IPS-NIHi11 (cell line): ENCODE measurements around the gene IRF2BP2.
A peak's percentile ranks its signal among the peaks of the same experiment; 100 is the strongest.

Source experiments
- DNase-seq: peaks from one replicate; pipeline ENCODE4 v3.0.0; 2012; ENCODE audit warnings: mixed read lengths, low spot score

IRF2BP2 gene

GRCh38 chr1:234583755-234584419 is 26.1 kb downstream of the IRF2BP2 start:
- no peak for DNase-seq

- DNase-seq = no peak
These were observed 27.2 kb downstream of the IRF2BP2 start for GRCh38 chr1:234582681-234583301.

GRCh38 chr1:234582186-234582585 is 27.8 kb downstream of the IRF2BP2 start:
- no peak for DNase-seq

- no peak for DNase-seq
These were observed 28.8 kb downstream of the IRF2BP2 start for GRCh38 chr1:234581063-234581714.

GRCh38 chr1:234579967-234580366 is 30.0 kb downstream of the IRF2BP2 start:
- no peak for DNase-seq

- no peak for DNase-seq
These were observed 31.2 kb downstream of the IRF2BP2 start for GRCh38 chr1:234578735-234579134.

GRCh38 chr1:234578087-234578486 is 31.9 kb downstream of the IRF2BP2 start:
- no peak for DNase-seq

- no peak for DNase-seq
These were observed 36.2 kb downstream of the IRF2BP2 start for GRCh38 chr1:234573711-234574299.

- no peak for DNase-seq
These were observed 37.0 kb downstream of the IRF2BP2 start for GRCh38 chr1:234572966-234573365.

GRCh38 chr1:234571702-234572101 is 38.3 kb downstream of the IRF2BP2 start:
- DNase-seq = no peak

GRCh38 chr1:234570329-234571120 is 39.5 kb downstream of the IRF2BP2 start:
- no peak for DNase-seq

GRCh38 chr1:234568345-234568744 is 41.6 kb downstream of the IRF2BP2 start:
- DNase-seq = no peak

- no peak for DNase-seq
These were observed 44.8 kb downstream of the IRF2BP2 start for GRCh38 chr1:234565132-234565531.

- DNase-seq = peak; percentile 39
These were observed 45.6 kb downstream of the IRF2BP2 start for GRCh38 chr1:234564035-234565029.

- DNase-seq = no peak
These were observed 47.6 kb downstream of the IRF2BP2 start for GRCh38 chr1:234562334-234562733.

- no peak for DNase-seq
These were observed 48.7 kb downstream of the IRF2BP2 start for GRCh38 chr1:234561319-234561718.

GRCh38 chr1:234559902-234560676 is 49.9 kb downstream of the IRF2BP2 start:
- no peak for DNase-seq

GRCh38 chr1:234559152-234559901 is 50.7 kb downstream of the IRF2BP2 start:
- no peak for DNase-seq

GRCh38 chr1:234558330-234558836 is 51.6 kb downstream of the IRF2BP2 start:
- no peak for DNase-seq
